Measurements from ENCODE around the gene PCDHA1. TPM values are rescaled to one million over a fixed set of nuclear protein-coding genes. Genes with fewer than 3 reads are reported as not detected.
"Not testable (repeated sequence)": the region's sequence is repeated elsewhere in the genome, so short reads cannot be mapped to it uniquely, and the experiment has no call there.

Gene PCDHA1
- total RNA-seq, 1 experiment from 2014 or later = 0.45 TPM

DNA sequence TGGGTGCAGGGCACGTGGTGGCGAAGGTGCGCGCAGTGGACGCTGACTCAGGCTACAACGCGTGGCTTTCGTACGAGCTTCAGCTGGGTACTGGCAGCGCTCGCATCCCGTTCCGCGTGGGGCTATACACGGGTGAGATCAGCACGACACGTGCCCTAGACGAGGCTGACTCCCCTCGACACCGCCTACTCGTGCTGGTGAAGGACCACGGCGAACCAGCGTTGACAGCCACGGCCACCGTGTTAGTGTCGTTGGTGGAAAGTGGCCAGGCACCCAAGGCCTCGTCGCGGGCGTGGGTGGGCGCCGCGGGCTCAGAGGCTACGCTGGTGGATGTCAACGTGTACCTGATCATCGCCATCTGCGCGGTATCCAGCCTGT lies 10.8 kb downstream of the PCDHA1 start:
- no peaks in the 10 kb centered on the region for H3K36me3 ChIP-seq (ENCODE audit: insufficient read depth, low read length, poor library complexity, severe bottlenecking)
- POLR2A ChIA-PET (ENCODE audit: low non-redundant PET) = no interaction called here

DNA sequence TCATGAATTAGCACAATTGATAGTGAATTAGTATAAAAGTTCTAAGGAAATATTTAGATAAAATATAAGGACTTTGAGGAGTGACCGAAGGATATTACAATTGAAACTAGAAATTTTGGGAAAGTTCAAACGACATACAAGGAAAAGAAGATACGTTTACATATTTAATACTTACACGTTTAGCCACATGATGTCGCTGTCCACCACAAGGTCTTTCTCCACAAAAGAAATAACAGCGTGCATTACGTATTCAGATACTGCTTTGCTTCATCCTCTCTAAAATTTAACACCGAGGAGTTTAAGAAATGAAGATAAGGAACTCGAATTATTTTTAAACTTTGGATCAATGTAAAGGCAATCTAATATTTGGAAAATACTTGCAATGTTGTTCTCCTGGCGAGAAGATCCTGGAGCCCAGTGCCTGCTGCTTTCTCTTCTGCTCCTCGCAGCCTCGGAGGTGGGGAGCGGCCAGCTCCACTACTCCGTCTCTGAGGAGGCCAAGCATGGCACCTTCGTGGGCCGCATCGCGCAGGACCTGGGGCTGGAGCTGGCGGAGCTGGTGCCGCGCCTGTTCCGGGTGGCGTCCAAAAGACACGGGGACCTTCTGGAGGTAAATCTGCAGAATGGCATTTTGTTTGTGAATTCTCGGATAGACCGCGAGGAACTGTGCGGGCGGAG lies 15.0 kb downstream of the PCDHA1 start, which contains the start of gene PCDHA3:
Gene PCDHA3 (plus strand): TSS at position 242 of the 678 bp plus-strand sequence.
- Histone ChIP-seq H3K4me3 (ENCODE audit: low read depth, low read length, poor library complexity, severe bottlenecking) (peak within 1 kb of the TSS; percentile 51), H3K27me3 (replicated peaks; ENCODE audit: insufficient read depth, low read depth, low read length, poor library complexity) (no peaks in the 10 kb centered on the region), H3K4me1 (ENCODE audit: insufficient read depth, low read length, poor library complexity, severe bottlenecking) (no peaks in the 10 kb centered on the region), H3K36me3 (ENCODE audit: insufficient read depth, low read length, poor library complexity, severe bottlenecking) (no peaks in the 10 kb centered on the region), H3K9me3 (ENCODE audit: low read depth, low read length, poor library complexity, severe bottlenecking) (peaks cover 15% of the 10 kb centered on the region), H3K27ac (ENCODE audit: low read depth, low read length, poor library complexity, severe bottlenecking) (peak within 1 kb of the TSS; percentile 25)
- ChIA-PET CTCF (no interaction called here), POLR2A (ENCODE audit: low non-redundant PET) (no interaction called here)
- intact Hi-C loops (cut with micrococcal nuclease; ENCODE audit: unreplicated experiment) = no loop called here
- DNase-seq (ENCODE audit: low spot score) = peak; percentile 68
- TF ChIP-seq, protein P1, sequence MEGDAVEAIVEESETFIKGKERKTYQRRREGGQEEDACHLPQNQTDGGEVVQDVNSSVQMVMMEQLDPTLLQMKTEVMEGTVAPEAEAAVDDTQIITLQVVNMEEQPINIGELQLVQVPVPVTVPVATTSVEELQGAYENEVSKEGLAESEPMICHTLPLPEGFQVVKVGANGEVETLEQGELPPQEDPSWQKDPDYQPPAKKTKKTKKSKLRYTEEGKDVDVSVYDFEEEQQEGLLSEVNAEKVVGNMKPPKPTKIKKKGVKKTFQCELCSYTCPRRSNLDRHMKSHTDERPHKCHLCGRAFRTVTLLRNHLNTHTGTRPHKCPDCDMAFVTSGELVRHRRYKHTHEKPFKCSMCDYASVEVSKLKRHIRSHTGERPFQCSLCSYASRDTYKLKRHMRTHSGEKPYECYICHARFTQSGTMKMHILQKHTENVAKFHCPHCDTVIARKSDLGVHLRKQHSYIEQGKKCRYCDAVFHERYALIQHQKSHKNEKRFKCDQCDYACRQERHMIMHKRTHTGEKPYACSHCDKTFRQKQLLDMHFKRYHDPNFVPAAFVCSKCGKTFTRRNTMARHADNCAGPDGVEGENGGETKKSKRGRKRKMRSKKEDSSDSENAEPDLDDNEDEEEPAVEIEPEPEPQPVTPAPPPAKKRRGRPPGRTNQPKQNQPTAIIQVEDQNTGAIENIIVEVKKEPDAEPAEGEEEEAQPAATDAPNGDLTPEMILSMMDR (conservative IDR thresholded peaks at IDR 0.05; ENCODE audit: low read depth, low read length) = peak; percentile 58
- TF ChIP-seq EZH2 (IDR thresholded peaks at IDR 0.05; ENCODE audit: borderline replicate concordance, low read depth, low read length, poor library complexity, severe bottlenecking) = no peak
- TSS peak; percentile 79 for BruUV-seq (replicated peaks)

More for the DNA sequence above, 10.8 kb downstream of the PCDHA1 start:
- CTCF ChIA-PET = no interaction called here
- no peaks in the 10 kb centered on the region for H3K4me1 ChIP-seq (ENCODE audit: insufficient read depth, low read length, poor library complexity, severe bottlenecking)
- DNase-seq (ENCODE audit: low spot score) = no peak
- no peak overlapping the region for H3K27ac ChIP-seq (ENCODE audit: low read depth, low read length, poor library complexity, severe bottlenecking)
- H3K27me3 ChIP-seq (replicated peaks; ENCODE audit: insufficient read depth, low read depth, low read length, poor library complexity) = no peaks in the 10 kb centered on the region
- no peak overlapping the region for H3K4me3 ChIP-seq (ENCODE audit: low read depth, low read length, poor library complexity, severe bottlenecking)
- no TSS peak for BruUV-seq (replicated peaks)
- peaks cover 19% of the 10 kb centered on the region for H3K9me3 ChIP-seq (ENCODE audit: low read depth, low read length, poor library complexity, severe bottlenecking)
- no peak for TF ChIP-seq EZH2 (IDR thresholded peaks at IDR 0.05; ENCODE audit: borderline replicate concordance, low read depth, low read length, poor library complexity, severe bottlenecking)
- TF ChIP-seq, protein P1 (conservative IDR thresholded peaks at IDR 0.05; ENCODE audit: low read depth, low read length) = no peak
- intact Hi-C loops (cut with micrococcal nuclease; ENCODE audit: unreplicated experiment) = no loop called here

DNA sequence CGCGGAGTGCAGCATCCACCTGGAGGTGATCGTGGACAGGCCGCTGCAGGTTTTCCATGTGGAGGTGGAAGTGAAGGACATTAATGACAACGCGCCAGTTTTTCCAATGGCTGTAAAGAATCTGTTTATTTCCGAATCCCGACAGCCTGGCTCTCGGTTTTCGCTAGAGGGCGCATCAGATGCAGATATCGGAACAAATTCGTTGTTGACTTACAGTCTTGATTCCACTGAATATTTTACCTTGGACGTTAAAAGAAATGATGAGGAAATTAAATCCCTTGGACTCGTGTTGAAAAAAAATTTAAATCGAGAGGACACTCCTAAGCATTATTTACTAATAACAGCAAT lies 15.5 kb downstream of the PCDHA1 start:
- BruUV-seq (replicated peaks) = no TSS peak
- no peak for TF ChIP-seq EZH2 (IDR thresholded peaks at IDR 0.05; ENCODE audit: borderline replicate concordance, low read depth, low read length, poor library complexity, severe bottlenecking)
- TF ChIP-seq, protein P1 (conservative IDR thresholded peaks at IDR 0.05; ENCODE audit: low read depth, low read length) = peak; percentile 65
- DNase-seq (ENCODE audit: low spot score) = peak; percentile 57
- H3K27me3 ChIP-seq (replicated peaks; ENCODE audit: insufficient read depth, low read depth, low read length, poor library complexity) = no peaks in the 10 kb centered on the region
- peaks cover 17% of the 10 kb centered on the region for H3K9me3 ChIP-seq (ENCODE audit: low read depth, low read length, poor library complexity, severe bottlenecking)
- CTCF ChIA-PET = no interaction called here
- peak overlapping the region; percentile 51 for H3K4me3 ChIP-seq (ENCODE audit: low read depth, low read length, poor library complexity, severe bottlenecking)
- H3K36me3 ChIP-seq (ENCODE audit: insufficient read depth, low read length, poor library complexity, severe bottlenecking) = no peaks in the 10 kb centered on the region
- POLR2A ChIA-PET (ENCODE audit: low non-redundant PET) = no interaction called here
- no peaks in the 10 kb centered on the region for H3K4me1 ChIP-seq (ENCODE audit: insufficient read depth, low read length, poor library complexity, severe bottlenecking)
- intact Hi-C loops (cut with micrococcal nuclease; ENCODE audit: unreplicated experiment) = no loop called here
- peak overlapping the region; percentile 25 for H3K27ac ChIP-seq (ENCODE audit: low read depth, low read length, poor library complexity, severe bottlenecking)

DNA sequence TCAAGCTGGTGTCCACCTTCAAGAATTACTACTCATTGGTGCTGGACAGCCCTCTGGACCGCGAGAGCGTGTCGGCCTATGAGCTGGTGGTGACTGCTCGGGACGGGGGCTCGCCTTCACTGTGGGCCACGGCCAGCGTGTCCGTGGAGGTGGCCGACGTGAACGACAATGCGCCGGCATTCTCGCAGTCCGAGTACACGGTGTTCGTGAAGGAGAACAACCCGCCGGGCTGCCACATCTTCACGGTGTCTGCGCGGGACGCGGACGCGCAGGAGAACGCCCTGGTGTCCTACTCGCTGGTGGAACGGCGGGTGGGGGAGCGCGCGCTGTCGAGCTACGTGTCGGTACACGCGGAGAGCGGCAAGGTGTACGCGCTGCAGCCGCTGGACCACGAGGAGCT lies 16.4 kb downstream of the PCDHA1 start:
- POLR2A ChIA-PET (ENCODE audit: low non-redundant PET); CTCF ChIA-PET; H3K27ac ChIP-seq (ENCODE audit: low read depth, low read length, poor library complexity, severe bottlenecking); H3K4me3 ChIP-seq (ENCODE audit: low read depth, low read length, poor library complexity, severe bottlenecking); DNase-seq (ENCODE audit: low spot score); H3K36me3 ChIP-seq (ENCODE audit: insufficient read depth, low read length, poor library complexity, severe bottlenecking); H3K27me3 ChIP-seq (replicated peaks; ENCODE audit: insufficient read depth, low read depth, low read length, poor library complexity); H3K4me1 ChIP-seq (ENCODE audit: insufficient read depth, low read length, poor library complexity, severe bottlenecking); BruUV-seq (replicated peaks); intact Hi-C loops (cut with micrococcal nuclease; ENCODE audit: unreplicated experiment): not testable (repeated sequence)
- peaks cover 17% of the 10 kb centered on the region for H3K9me3 ChIP-seq (ENCODE audit: low read depth, low read length, poor library complexity, severe bottlenecking)

Measured in A673 (cell line).